ENCODE results near the gene DCK. TPM values are rescaled to one million over a fixed set of nuclear protein-coding genes. Genes with fewer than 3 reads are reported as not detected.

Gene DCK
- total and polyA plus RNA-seq, 10 donors = 19.3 to 45.5 (median 35.3) TPM

- DNase-seq = no peak
- no peak overlapping the region for H3K4me3 ChIP-seq
- no peaks in the 10 kb centered on the region for H3K4me1 ChIP-seq
- H3K27me3 ChIP-seq (replicated peaks in 1 of 7) = no peaks in the 10 kb centered on the region
- intact Hi-C loops (cut with DNase I; ENCODE audit: low total_unique reads) = no loop called here
- H3K36me3 ChIP-seq = peaks cover 0 to 27% (median 0%) of the 10 kb centered on the region in 6 donors
- H3K27ac ChIP-seq = no peak overlapping the region
- H3K9me3 ChIP-seq = peaks cover 0 to 41% (median 13%) of the 10 kb centered on the region in 8 donors
- TF ChIP-seq CTCF (IDR thresholded peaks at IDR 0.05 in 8 of 11, conservative IDR thresholded peaks at IDR 0.05 in 3 of 11) (no peak), POLR2A (IDR thresholded peaks at IDR 0.05) (no peak)
- WGBS, 5 donors = 70 to 100% (median 92%) methylated on average over 1 to 4 of the region's 4 CpGs
Observed at GRCh38 chr4:71045256-71045655, 51.8 kb downstream of the DCK start.

- whole genome bisulfite sequencing, 5 donors = 75 to 90% (median 84%) methylated on average over 5 of the region's 5 CpGs
Observed at GRCh38 chr4:71049395-71049794, 55.9 kb downstream of the DCK start.

DNA sequence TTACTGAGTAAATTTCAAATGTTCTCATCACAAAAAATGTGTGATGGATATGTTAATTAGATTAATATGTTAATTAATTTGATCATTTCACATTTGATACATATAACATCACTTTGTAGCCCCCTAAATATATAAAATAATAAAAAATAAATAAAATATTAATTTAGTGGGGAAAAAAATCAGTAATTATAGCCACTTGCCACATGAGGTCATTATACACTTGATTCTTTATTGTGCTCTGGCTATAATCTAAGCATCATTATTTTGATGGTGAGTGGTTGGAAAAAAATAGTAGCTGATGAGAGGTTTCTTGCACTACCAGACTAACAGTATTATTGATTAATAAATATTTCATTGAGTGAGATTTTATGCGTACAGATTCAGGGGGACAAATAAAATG lies 57.4 kb downstream of the DCK start:
- Histone ChIP-seq H3K9me3 (peaks cover 0 to 22% (median 11%) of the 10 kb centered on the region in 8 donors), H3K36me3 (no peaks in the 10 kb centered on the region), H3K27me3 (replicated peaks in 1 of 7) (no peaks in the 10 kb centered on the region), H3K4me3 (no peak overlapping the region), H3K27ac (no peak overlapping the region), H3K4me1 (no peaks in the 10 kb centered on the region)
- WGBS, 5 donors = 94 to 100% (median 96%) methylated on average over 1 of the region's 1 CpG
- TF ChIP-seq CTCF (IDR thresholded peaks at IDR 0.05 in 8 of 11, conservative IDR thresholded peaks at IDR 0.05 in 3 of 11) = no peak
- no peak for TF ChIP-seq POLR2AphosphoS5 (IDR thresholded peaks at IDR 0.05)
- no peak for TF ChIP-seq POLR2A (IDR thresholded peaks at IDR 0.05)
- intact Hi-C loops (cut with DNase I; ENCODE audit: low total_unique reads) = no loop called here
- no peak for DNase-seq

More at GRCh38 chr4:71049395-71049794, 55.9 kb downstream of the DCK start:
- Histone ChIP-seq H3K4me3 (no peak overlapping the region), H3K27ac (no peak overlapping the region), H3K9me3 (peaks cover 0 to 29% (median 11%) of the 10 kb centered on the region in 8 donors), H3K4me1 (no peaks in the 10 kb centered on the region), H3K36me3 (no peaks in the 10 kb centered on the region), H3K27me3 (replicated peaks in 1 of 7) (no peaks in the 10 kb centered on the region)
- DNase-seq = no peak
- intact Hi-C loops (cut with DNase I; ENCODE audit: low total_unique reads) = no loop called here
- TF ChIP-seq POLR2A (IDR thresholded peaks at IDR 0.05) (no peak), POLR2AphosphoS5 (IDR thresholded peaks at IDR 0.05) (no peak), CTCF (IDR thresholded peaks at IDR 0.05 in 8 of 11, conservative IDR thresholded peaks at IDR 0.05 in 3 of 11) (no peak)

DNA sequence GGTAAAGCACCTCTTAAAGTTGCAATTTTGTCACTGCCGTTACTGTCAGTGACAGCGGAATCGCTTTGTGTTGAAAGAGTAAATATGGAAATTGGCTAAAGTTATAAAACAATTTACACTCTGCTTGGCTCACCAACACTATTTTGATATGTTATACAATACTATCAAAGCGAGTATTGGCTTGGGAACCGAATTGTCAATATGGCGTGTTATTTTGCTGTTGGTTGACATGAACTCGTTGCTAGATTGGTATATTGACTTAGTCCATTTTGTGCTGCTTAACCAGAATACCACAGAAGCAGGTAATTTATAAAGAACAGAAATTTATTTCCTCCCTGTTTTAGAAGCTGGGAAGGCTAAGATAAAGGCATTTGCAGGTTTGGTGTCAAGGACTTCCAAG lies 58.6 kb downstream of the DCK start:
- Histone ChIP-seq H3K36me3 (no peaks in the 10 kb centered on the region), H3K27me3 (replicated peaks in 1 of 7) (no peaks in the 10 kb centered on the region), H3K9me3 (peaks cover 0 to 22% (median 9%) of the 10 kb centered on the region in 8 donors), H3K4me1 (no peaks in the 10 kb centered on the region), H3K4me3 (no peak overlapping the region), H3K27ac (no peak overlapping the region)
- intact Hi-C loops (cut with DNase I; ENCODE audit: low total_unique reads) = no loop called here
- TF ChIP-seq POLR2AphosphoS5 (IDR thresholded peaks at IDR 0.05) (no peak), CTCF (IDR thresholded peaks at IDR 0.05 in 8 of 11, conservative IDR thresholded peaks at IDR 0.05 in 3 of 11) (no peak), POLR2A (IDR thresholded peaks at IDR 0.05) (no peak)
- WGBS, 5 donors = 83 to 91% (median 86%) methylated on average over 7 of the region's 7 CpGs
- DNase-seq = no peak
